IPS-NIHi11 (cell line): ENCODE results near the gene PDE3A.
"Not testable (repeated sequence)": the region's sequence is repeated elsewhere in the genome, so short reads cannot be mapped to it uniquely, and the experiment has no call there.

Experiments
- DNase-seq: peaks from one replicate; pipeline ENCODE4 v3.0.0; 2012; ENCODE audit warnings: mixed read lengths, low spot score

PDE3A gene

DNA sequence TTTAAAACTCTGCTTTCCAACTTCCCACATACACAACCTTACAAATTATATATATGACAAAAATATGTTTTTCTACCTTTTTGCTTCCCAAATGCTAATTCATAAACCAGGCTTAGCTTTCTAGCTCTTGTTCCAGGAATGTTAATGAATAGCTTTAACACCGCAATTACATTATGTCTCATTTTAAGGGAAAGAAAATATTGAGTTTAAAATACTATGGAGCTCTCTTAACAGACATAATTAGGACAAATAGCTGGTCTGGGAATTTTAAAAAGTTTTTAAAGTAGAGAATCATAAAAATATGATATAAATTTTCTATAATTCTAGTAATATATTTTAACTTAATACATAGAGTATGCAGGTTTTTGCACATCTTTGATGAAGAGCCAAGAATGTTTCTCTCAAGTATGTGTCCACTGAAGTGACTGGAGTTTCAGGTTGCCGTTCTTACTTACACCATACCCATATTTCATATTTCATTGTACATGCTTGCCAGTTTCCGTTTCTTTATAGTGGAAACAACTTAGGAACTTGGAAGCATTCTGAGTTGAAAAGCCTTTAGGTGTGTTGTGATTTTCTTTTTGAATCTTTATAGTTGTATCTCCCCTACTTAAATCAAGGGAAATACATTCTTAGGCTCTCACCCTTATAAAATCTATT is 236.2 kb downstream of the PDE3A start:
- DNase-seq = no peak

DNA sequence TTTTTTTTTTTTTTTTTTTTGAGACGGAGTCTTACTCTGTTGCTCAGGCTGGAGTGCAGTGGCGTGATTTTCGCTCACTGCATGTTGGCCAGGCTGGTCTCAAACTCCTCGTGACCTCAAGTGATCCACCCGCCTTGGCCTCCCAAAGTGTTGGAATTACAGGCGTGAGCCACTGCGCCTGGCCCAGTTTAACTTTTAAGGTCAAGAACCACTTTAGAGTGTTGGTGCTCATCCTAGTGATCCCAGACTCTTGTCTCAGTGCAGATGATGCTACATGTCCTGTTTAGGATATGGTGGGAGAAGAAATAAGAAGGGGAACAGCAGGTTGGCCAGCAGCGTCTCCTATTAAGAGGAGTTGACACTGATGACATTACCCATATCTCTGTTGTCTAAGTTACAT is 246.7 kb downstream of the PDE3A start:
- not testable (repeated sequence) for DNase-seq

DNA sequence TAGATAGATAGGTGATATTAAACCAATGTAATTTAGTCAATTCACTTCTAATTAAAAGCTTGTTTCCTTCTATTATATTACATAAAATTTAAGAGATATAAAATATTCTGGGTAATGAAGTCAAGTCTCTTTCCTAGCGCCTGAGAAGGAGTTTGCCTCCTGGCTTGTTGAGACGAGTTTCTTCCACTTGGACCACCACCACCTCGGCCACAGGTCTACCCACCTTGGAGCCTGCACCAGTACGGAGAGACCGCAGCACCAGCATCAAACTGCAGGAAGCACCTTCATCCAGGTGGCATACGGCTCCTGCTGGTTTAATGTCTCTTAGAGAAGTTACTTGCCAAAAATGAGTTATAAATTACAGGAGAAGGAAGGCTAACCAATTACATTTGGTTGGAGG is 247.8 kb downstream of the PDE3A start:
- no peak for DNase-seq

DNA sequence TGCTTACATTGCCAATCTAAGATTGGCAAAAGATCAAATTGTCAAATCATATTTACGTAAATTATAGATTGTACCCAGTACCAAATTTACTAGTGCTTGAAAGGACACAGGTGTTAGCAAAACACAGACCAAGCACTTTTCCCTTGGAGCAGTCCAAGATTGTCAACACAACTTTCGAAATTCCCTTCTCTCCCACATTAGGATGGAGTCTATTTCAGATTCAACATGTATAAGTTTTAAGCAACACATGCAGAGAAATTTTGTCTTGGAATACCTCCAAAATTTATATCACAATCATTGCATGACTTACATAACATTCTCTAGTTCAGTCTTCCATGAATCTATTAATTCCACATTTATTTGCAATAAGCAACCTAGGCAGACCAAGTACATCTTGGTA is 251.9 kb downstream of the PDE3A start:
- DNase-seq = no peak

DNA sequence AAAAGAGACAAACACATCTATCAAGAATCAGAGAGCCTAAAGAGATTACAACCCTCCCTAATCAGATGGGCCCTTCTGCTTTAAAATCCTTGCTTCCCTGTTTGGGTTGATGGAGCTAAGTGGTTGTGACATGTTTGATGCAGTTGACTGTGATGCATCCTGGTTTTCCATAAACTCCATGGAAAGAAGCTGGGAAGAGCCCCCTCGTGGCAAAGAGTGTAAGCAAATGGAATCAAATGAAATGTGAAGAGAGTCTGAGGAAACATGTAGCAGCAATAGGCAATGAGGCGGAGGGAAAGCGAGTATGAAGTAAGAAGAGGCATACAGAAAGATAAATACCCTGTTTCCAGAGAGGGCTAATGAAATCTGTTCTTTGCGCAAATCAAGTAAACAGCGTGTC is 256.4 kb downstream of the PDE3A start:
- DNase-seq = peak; percentile 52

DNA sequence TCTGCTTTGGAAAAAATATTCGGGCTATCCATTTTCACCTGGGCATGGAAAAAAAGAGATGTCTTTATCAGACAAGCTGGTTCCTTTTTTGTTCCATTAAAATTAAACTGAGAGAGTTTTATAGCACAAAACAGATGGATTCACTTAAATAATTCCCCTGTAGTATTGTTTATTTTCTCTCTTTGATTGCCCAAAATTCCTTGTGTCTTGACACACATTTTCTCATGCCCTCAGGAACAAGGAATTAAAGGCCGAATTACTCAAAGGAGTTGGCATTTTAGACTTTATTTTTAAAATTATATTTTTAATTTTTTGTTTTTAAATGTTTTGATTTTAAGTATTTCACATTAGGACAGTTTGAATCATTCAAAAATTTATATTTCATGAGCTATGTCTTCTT is 257.2 kb downstream of the PDE3A start:
- DNase-seq = no peak

DNA sequence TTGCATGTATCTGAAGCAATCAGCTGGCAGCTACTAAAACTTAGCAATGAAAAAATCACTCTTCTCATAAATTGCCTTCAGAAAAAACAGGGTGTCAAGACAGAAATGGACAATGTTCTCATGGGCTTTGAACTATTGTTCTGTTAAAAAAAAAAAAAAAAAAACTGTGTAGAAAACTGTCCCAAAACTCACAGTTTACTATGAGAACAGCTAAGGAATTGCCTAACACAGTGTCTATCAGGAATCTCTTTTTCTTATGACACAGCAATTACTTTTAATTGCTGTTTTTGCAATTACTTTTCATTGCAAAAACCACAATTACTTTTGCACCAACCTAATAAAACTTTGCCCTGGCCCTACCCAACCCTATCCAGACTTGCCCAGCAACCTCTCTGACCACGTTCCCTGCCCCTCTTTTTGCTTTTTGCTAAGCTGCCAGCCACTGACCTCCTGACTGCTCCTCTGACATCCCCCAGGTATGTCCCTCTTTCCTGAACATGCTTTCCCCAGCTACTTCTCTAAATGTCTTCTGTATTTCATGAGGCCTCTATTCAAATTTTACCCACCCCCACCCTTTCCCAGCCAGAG is 258.8 kb downstream of the PDE3A start:
- DNase-seq = no peak

DNA sequence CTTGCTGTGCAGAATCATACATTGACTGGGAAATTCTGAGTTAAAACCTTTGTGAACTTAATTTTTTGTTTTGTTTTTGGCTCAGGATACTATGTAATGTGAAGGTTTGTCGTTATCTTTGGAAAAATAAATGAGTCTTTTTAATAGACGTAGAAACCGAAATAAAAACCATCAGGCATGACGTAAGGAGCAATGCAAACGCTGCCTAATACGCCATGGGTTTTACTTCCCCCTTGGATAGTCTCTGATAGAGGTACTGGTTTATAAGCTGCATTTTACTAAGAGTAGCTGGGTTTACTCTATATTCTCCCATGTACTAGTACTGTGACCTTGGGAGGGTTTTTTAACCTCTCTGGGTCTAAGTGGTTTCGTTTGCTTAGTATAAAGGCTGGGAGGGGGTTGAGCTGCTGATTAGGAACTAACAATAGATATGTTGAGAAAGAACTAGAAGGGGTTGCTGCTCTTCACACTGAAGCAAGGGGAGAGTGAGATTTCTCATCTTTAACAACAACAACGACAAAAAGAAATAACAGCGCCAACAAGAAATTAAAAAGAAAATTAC is 260.0 kb downstream of the PDE3A start:
- peak; percentile 14 for DNase-seq

DNA sequence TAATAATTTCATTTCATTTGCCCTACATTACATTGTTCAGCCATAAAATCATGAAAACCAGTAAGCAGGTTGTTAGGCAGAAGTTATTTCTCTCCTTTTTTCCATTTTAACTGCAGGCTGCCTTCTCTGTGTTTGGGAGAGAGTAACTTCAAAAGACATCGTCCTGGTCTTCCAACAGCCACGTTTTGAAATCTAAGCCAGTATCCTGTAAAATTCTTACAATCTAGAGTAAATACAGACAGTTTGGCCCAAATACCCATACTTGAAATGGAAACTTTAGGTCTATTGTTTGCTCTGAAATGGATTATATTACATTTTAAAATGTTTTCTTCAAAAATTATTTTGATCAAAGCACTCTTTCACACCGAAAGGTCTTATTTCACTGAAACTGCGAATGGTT is 260.7 kb downstream of the PDE3A start:
- DNase-seq = no peak

DNA sequence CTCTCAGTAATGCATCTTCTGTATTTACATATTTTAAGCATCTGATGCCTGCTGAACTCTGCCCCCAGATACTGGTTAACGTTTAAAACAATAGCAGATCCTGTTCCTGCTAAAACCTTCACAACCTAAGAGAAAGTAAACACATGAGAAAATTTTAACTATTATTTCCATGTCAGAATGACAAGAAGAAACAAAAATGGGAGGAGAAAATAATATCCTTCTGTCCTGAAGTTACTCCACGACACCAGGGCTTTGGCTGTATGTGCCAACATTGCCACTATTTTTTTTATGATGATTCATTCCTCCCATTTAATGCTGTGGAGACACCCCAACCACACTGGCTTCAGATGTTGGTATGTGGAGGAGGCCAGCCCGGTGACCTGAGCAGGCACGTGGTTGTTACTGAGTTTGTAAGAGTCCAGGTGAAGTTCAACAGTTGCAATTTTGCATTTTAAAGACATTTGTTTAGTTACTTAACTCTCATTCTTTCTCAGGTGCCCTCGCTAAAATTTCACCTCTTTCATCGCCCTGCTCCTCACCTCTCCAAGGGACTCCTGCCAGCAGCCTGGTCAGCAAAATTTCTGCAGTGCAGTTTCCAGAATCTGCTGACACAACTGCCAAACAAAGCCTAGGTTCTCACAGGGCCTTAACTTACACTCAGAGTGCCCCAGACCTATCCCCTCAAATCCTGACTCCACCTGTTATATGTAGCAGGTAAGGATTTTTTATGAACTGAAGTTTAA is 261.2 kb downstream of the PDE3A start:
- DNase-seq = peak; percentile 22

DNA sequence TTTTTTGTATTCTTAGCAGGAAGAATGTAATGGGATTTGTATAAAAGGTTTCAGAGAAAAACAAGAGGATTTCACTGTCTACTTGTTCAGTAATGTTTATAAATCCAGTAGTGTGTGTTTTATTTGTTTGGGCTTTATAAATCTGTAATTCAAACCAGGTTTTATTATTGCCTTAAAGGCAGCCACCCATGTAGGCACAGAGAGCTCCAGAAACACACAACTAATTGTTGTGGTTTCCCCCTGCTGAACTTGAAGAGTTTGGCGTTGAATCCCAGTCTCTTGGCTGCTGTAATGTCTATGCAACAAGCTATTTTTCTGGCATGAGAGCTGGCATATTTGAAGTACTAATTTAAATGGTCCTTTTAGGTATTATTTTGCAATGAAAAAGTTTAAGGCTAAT is 263.4 kb downstream of the PDE3A start:
- DNase-seq = no peak

DNA sequence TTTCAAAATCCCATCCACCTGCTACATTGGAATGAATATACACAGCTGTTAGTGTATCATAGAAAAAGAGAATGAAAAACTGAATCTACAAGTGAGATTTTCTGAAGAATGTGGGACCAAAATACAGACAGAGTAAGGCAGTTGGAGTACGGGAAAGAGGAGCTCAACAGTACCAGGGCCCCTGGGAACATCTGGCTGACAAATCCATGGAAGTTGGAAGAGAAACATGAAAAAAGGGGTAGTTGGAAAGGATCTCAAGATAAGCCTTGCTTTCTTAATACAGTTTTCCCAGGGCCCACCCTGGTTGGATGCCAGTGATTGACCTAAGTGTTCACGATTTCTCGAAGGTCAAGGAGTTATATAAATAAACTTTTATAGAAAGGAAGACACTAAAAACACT is 272.8 kb downstream of the PDE3A start:
- DNase-seq = no peak

DNA sequence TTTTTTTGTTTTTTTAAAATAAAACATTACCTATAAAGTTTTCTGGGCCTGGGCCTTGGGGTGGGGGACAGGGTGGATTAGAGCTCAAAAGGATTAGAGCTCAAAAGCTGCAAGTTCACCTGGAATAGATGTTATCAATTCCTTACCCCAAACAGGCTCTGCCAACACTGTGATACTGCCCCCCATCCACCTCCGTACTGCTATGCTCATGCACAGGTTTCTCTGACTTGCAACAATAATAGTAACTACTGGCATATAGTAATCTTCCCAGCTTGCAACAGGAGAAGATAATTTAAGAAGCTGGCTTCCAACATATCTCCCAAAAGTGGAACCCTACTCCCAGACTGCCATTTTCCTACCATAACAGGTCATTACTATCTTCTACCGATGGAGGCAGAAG is 275.5 kb downstream of the PDE3A start:
- DNase-seq = no peak

DNA sequence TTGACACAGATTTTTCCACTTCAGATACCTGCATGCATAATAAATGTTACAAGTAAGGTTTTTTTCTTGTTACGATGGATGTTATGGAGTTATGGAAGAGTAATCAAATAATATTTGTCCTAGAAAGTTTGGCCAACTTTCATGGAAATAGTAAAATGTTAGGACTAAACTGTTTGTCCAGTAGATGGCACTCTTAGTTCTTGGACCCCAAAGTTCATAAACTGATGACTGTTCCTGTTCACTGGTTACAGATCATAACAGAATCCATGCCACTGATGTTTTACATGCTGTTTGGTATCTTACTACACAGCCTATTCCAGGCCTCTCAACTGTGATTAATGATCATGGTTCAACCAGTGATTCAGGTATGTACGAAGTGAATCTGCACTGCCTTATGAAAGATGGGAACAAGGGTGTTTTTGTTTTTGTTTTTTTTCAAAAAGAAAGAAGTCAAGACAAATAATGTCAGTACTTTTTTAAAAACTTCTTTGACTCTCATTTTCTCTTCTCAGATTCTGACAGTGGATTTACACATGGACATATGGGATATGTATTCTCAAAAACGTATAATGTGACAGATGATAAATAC is 278.0 kb downstream of the PDE3A start:
- DNase-seq = peak; percentile 17

DNA sequence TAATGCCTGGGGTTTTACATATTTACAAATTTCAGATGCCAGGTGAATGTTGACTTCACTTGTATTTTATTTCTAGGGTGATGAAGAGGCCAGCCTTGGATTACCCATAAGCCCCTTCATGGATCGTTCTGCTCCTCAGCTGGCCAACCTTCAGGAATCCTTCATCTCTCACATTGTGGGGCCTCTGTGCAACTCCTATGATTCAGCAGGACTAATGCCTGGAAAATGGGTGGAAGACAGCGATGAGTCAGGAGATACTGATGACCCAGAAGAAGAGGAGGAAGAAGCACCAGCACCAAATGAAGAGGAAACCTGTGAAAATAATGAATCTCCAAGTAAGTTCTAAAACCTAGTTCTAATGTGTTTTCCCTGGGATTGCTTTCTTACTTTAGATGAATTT is 285.5 kb downstream of the PDE3A start:
- DNase-seq = no peak

DNA sequence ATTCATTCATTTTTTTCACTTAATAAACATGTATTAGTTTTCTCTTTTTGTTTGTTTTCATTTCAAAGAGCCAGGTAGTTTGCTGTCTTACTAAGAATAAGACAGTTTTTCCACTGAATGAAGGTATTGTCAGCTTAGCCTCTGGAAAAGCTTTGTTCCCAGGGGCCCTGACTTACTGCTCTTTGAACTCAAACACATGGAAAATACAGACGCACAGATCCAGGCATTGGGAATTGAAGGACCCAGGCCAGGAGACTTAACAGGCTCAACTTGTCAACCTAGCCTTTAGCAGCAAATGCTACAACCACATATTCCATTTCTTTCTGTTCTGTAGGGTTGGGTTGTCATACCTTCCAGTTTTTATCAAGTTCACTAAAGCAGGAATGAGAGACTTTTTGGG is 288.3 kb downstream of the PDE3A start:
- no peak for DNase-seq

DNA sequence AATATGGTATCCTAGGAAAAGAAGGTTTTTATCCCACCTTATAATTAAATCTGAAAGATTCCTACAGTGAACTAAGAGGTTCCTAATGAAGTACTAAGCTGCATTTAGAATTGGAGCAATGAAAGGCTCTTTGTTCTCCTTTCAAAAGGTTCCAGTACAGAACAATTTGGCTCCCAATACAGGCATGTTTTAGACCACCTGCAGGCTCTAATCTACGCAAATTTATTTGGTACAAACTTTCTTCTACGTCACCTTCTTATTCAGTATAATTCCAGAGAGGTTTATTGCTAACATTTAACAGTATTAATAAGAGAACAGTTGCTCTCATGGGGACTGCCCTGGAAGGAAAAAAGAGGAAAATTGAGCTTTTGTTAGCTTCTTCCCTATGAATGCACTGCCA is 289.2 kb downstream of the PDE3A start:
- no peak for DNase-seq

DNA sequence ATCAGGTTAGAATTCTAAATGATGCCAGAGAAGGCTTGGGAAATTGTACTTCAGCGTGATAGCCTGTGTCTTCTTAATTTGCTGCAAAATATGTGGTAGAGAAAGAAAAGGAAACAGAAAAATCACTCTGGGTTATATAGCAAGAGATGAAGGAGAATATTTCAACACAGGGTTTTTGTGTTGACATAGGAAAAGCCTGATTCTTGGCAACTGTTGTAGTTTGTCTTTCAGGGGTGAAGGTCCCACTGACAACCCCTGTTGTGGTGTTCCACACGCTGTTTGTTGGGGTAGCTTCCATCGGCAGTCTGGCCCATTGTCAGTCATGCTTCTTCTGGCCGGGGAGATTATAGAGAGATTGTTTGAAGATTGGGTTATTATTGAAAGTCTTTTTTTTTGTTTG is 313.0 kb downstream of the PDE3A start:
- no peak for DNase-seq

DNA sequence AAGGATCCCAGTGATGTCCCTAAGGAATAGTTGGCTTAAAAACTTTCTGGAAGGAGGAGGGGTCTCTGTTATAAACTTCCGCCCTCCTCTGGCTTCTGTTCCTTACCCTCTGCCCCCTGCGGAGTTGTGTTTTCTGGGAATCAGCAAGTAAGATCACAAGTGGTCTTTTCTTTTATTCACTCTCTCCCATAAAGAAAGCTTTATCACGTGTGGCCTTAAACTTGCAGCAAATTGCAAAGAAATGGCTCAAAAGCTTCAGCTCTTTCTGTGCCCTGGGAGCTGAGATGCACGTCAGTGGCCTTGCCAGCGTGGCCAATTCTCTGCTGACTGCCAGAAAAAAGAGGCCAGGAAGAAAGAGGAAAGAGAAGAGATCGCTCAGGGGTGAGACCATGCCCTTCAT is 326.9 kb downstream of the PDE3A start, which contains the start of gene SLCO1C1:
Gene SLCO1C1, plus strand, starts transcription at position 101 of the 400 bp plus-strand sequence. CDS start 4,245 bp downstream, outside the sequence.
- no peak for DNase-seq

DNA sequence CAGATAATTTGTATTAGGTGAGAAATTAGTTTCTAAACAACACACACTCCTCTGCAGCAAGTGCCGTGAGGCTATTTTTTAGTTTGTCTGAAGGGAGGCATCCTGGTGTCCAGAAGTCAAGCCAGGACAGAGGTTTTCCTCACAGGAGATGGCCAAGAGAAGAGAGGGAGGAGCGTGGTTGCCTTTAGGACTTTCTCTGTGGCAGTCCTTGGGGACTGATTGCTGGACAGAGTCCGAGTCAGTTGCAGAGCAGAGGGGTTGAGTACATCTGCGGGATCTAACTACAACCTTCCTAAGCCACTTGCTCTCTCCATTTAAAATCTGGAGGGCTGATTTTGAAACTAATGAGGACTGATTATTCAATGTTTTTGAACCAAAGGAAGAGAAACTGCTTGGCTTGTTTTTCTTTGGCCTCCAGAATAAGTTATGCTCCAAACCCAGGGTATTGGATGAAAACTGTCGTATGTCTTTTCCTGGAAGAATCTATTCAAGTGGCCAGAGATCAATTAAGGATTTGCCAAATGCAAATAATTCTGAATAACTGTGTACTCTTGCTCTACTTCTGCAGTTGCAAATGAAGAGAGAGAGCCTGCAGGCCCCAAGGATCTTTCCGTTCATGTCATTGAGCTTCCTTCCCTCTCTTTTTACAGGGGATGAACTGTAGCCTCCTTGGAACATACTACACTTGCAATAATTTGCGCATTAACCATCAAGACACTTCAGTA is 328.0 kb downstream of the PDE3A start:
- DNase-seq = no peak

DNA sequence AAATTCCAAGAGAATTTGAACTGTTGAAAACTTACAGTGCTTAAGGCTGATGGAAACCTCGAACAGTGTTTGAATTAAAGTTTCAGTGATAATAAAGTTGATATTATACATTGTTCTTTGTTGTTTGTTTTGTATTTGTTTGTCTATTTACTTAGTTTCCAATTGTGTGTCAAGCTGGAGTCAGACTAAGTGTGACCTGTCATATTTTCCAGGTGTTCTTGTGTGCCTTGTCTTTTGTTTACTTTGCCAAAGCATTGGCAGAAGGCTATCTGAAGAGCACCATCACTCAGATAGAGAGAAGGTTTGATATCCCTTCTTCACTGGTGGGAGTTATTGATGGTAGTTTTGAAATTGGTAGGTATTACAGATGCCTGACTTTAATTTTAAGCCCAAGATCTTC is 332.8 kb downstream of the PDE3A start:
- DNase-seq = no peak

DNA sequence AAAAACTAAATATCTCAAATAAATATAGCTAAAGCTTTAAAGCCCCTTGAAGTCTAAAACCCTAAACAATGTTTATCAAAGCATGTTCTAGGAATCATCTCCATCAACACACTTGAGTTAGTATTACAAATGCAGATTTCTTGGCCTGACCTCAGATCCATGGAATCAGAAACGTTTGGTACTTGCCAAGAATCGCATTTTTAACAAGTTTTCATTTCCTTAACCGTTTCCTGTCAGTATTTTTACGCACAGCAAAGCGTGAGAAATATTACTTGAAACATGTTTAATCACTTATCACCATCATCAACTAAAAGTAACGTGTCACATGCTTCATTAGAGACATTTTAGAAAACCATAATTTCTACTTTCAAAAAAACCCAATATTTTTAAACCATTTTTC is 336.5 kb downstream of the PDE3A start:
- no peak for DNase-seq
